Measurements from ENCODE around the gene LARP1.

DNA sequence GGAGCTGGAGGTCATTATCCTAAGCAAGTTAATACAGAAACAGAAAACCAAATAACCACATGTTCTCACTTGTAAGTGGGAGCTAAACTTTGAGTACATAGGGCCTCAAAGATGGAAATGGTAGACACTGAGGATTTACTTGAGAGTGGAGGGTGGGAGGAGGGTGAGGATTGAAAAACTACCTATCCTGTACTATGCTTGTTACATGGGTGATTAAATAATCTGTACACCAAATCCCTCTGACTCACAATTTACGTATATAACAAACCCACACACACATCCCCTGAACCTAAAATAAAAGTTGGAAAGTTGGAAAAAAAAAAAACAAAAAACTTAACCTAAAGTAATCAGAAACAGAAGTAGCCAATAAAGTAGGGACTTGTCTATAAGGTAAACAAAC is 48.8 kb upstream of the LARP1 start:
- TF ChIP-seq, protein P1, sequence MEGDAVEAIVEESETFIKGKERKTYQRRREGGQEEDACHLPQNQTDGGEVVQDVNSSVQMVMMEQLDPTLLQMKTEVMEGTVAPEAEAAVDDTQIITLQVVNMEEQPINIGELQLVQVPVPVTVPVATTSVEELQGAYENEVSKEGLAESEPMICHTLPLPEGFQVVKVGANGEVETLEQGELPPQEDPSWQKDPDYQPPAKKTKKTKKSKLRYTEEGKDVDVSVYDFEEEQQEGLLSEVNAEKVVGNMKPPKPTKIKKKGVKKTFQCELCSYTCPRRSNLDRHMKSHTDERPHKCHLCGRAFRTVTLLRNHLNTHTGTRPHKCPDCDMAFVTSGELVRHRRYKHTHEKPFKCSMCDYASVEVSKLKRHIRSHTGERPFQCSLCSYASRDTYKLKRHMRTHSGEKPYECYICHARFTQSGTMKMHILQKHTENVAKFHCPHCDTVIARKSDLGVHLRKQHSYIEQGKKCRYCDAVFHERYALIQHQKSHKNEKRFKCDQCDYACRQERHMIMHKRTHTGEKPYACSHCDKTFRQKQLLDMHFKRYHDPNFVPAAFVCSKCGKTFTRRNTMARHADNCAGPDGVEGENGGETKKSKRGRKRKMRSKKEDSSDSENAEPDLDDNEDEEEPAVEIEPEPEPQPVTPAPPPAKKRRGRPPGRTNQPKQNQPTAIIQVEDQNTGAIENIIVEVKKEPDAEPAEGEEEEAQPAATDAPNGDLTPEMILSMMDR (IDR thresholded peaks at IDR 0.05), result no peak
- TF ChIP-seq POLR2A (IDR thresholded peaks at IDR 0.05) (no peak), POLR2AphosphoS5 (IDR thresholded peaks at IDR 0.05) (no peak)

Data from upper lobe of left lung (tissue), 4 donors.